PC-3 (cell line): ENCODE results near the gene PAFAH1B2.

Experiments
- CTCF ChIP-seq: fragments of 300-600 bp; sonication (generic); conservative IDR thresholded peaks from 2 replicates; pipeline ENCODE4 v1.5.1; 2017; ENCODE audit warnings: antibody characterized with exemption, low read depth, mild to moderate bottlenecking, low read length
- EZH2 ChIP-seq: fragments of 300-600 bp; sonication (generic); IDR thresholded peaks from one replicate; pipeline ENCODE4 v1.6.1; 2017; ENCODE audit warnings: antibody characterized with exemption, mild to moderate bottlenecking, low read length; ENCODE audit not compliant: unreplicated experiment

GRCh38 chr11:117223741-117224689, 79.9 kb downstream of the PAFAH1B2 start:
- TF ChIP-seq CTCF (no peak), EZH2 (no peak)
